ENCODE results near the gene TNFRSF1A. TPM values are rescaled to one million over a fixed set of nuclear protein-coding genes. Genes with fewer than 3 reads are reported as not detected.

TNFRSF1A gene
- total and polyA plus RNA-seq, 5 donors from 2014 or later = 25.6 to 39.5 (median 34.0) TPM

DNA sequence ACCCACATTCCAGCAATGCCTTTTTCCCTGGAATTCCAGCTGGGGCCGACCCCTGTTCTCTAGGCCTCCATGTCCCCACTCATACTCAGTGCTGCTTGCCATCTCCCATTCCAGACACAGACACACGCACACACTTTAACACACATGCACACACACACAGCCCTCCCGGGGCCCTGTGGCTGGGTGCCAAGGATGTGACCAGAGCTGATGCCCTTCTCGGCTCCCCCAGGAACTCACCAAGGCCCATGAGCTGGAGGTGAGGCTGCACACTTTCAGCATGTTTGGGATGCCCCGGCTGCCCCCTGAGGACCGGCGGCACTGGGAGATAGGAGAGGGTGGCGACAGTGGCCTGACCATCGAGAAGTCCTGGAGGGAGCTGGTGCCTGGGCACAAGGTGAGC lies 27.1 kb downstream of the TNFRSF1A start:
- H3K27me3 ChIP-seq (ENCODE audit: control insufficient read depth, insufficient read depth, low read length) = no peaks in the 10 kb centered on the region
- Mint-ChIP-seq H3K36me3 (no peaks in the 10 kb centered on the region), H3K9me3 (peaks cover 0 to 1% (median 0%) of the 10 kb centered on the region in 7 donors), H3K27ac (no peak overlapping the region), H3K4me3 (no peak overlapping the region), H3K27me3 (peaks cover 37% of the 10 kb centered on the region), H3K4me1 (peaks cover 0 to 14% (median 8%) of the 10 kb centered on the region in 4 donors)
- peaks cover 16% of the 10 kb centered on the region for H3K4me1 ChIP-seq (ENCODE audit: control insufficient read depth, insufficient read depth, low read length, poor library complexity, severe bottlenecking)
- no peak overlapping the region for H3K27ac ChIP-seq (ENCODE audit: insufficient read depth, low read length, poor library complexity, severe bottlenecking)
- ATAC-seq (ENCODE audit: low read depth in 2 of 2) (no peak), DNase-seq (no peak)
- H3K9me3 ChIP-seq (ENCODE audit: control insufficient read depth in 2 of 2, low read length in 2 of 2) = no peaks in the 10 kb centered on the region
- H3K4me3 ChIP-seq (ENCODE audit: low read depth, low read length) = no peak overlapping the region
- H3K36me3 ChIP-seq (ENCODE audit: control insufficient read depth, insufficient read depth, low read length) = no peaks in the 10 kb centered on the region

DNA sequence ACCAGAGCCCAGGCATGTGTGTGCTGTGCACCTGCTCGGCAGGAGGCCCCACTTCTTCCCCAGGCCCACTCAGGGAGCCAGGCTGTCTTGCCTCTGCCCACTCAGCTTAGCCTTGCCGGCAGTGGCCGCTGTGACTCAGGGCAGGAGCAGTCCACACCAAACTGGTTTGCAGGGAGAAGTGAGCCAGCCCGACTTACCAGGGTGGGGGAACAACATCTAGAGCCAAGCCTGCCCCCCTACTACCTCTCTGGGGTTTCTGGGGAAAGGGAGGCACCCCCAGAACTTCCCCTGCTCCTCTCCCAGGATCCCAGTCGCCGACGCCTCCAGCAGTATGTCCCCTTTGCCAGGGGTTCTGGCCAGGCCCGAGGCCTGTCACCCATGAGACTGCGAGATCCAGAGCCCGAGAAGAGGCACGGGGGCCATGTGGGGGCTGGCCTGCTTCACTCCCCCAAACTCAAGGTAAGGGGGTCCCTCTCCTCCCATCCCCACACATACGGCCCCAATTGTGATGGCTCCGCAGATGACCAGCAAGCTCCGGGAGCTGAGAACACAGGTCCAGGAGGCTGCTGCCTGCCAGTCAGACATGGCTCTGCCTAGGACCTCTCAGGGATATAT lies 28.4 kb downstream of the TNFRSF1A start:
- H3K36me3 ChIP-seq (ENCODE audit: control insufficient read depth, insufficient read depth, low read length) = no peaks in the 10 kb centered on the region
- H3K36me3 Mint-ChIP-seq = no peaks in the 10 kb centered on the region
- H3K4me3 ChIP-seq (ENCODE audit: low read depth, low read length) = no peak overlapping the region
- DNase-seq (no peak), ATAC-seq (ENCODE audit: low read depth in 2 of 2) (no peak)
- H3K27me3 Mint-ChIP-seq = peaks cover 44% of the 10 kb centered on the region
- no peak overlapping the region for H3K27ac ChIP-seq (ENCODE audit: insufficient read depth, low read length, poor library complexity, severe bottlenecking)
- peaks cover 0 to 15% (median 7%) of the 10 kb centered on the region in 4 donors for H3K4me1 Mint-ChIP-seq
- peaks cover 0 to 1% (median 0%) of the 10 kb centered on the region in 7 donors for H3K9me3 Mint-ChIP-seq
- H3K27ac Mint-ChIP-seq = no peak overlapping the region
- no peaks in the 10 kb centered on the region for H3K9me3 ChIP-seq (ENCODE audit: control insufficient read depth in 2 of 2, low read length in 2 of 2)
- H3K27me3 ChIP-seq (ENCODE audit: control insufficient read depth, insufficient read depth, low read length) = peaks cover 5% of the 10 kb centered on the region
- H3K4me3 Mint-ChIP-seq = no peak overlapping the region
- peaks cover 16% of the 10 kb centered on the region for H3K4me1 ChIP-seq (ENCODE audit: control insufficient read depth, insufficient read depth, low read length, poor library complexity, severe bottlenecking)

DNA sequence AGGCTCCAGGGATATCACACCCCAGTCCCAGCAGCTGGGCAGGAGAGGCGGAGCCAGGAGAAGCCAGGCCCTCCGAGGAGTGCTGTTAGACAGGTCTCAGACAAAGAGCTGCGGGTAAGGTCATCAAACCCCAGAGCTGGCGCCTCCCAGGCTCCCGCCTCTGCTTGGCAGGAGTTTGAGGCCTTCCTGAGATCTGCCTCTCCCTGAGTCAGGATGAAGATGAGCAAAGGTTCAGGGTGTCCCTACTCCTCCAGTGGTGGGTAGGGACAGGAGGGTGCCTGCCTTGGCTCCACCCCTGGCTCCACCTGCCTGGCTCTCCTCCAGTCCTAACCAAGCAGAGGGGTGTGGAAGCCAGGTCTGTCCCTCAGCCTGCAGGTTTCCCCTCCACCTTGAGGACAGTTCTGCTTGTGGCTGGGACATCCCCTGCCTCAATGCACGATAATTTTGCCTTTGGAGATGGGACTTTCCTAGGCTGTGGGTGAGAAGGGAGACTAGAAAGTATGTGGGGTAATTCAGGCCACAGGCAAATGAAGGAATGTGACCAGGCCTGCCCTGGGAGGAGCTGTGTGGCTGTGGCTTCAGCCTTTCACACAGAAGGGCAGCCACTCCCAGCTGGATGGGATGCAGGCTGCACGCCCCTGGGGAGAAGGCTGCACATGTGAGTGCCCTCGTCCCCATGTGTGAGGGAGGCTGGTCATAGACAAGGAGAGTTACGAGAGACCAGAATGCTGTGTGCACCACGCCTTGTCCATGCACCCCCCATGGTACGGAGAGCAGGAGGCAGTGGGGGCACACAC lies 29.1 kb downstream of the TNFRSF1A start:
- Histone ChIP-seq H3K4me1 (ENCODE audit: control insufficient read depth, insufficient read depth, low read length, poor library complexity, severe bottlenecking) (peaks cover 11% of the 10 kb centered on the region), H3K4me3 (ENCODE audit: low read depth, low read length) (no peak overlapping the region), H3K36me3 (ENCODE audit: control insufficient read depth, insufficient read depth, low read length) (no peaks in the 10 kb centered on the region), H3K27ac (ENCODE audit: insufficient read depth, low read length, poor library complexity, severe bottlenecking) (no peak overlapping the region), H3K27me3 (ENCODE audit: control insufficient read depth, insufficient read depth, low read length) (peaks cover 6% of the 10 kb centered on the region), H3K9me3 (ENCODE audit: control insufficient read depth in 2 of 2, low read length in 2 of 2) (no peaks in the 10 kb centered on the region)
- Mint-ChIP-seq H3K27ac (peak overlapping the region in 1 of 3 donors; percentile 32), H3K4me3 (no peak overlapping the region), H3K9me3 (peaks cover 0 to 1% (median 0%) of the 10 kb centered on the region in 7 donors), H3K36me3 (no peaks in the 10 kb centered on the region), H3K27me3 (peaks cover 44% of the 10 kb centered on the region), H3K4me1 (peaks cover 0 to 13% (median 3%) of the 10 kb centered on the region in 4 donors)
- ATAC-seq (ENCODE audit: low read depth in 2 of 2) (peak in 1 of 2 donors; percentile 5), DNase-seq (no peak)

DNA sequence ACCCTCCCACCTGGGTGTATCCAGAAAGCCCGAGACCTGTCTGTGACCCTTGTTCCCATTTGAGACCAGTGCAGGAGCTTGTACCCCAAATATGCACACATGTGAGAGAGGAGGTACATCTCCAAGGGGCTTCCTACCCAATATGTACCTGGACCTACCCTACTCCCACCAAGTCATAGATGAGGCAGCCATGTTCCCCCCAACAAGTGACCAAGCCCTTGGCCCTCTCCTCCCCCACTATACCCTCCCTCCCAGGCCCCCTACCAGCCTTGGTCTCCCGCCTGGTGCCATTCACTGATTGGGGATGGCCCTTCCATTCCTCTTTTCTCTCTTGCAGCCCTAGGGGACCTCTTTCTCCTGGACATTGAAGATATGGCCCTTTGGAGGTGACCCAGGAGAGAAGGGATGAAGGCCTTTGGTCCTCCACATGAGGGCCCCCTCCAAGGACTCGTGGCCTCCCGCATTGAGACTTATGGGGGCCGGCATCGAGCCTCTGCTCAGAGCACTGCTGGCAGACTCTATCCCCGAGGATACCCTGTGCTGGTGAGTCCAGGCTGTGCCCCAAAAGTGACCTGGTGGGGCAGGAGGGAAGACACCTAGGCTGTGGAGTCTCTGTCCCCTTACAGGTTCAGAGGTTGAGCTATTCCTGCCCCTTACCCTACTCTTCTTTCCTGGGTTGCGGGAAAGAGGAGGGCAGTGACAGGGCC lies 29.9 kb downstream of the TNFRSF1A start:
- H3K9me3 ChIP-seq (ENCODE audit: control insufficient read depth in 2 of 2, low read length in 2 of 2) = no peaks in the 10 kb centered on the region
- no peaks in the 10 kb centered on the region for H3K9me3 Mint-ChIP-seq
- no peaks in the 10 kb centered on the region for H3K36me3 ChIP-seq (ENCODE audit: control insufficient read depth, insufficient read depth, low read length)
- no peak overlapping the region for H3K27ac Mint-ChIP-seq
- no peak overlapping the region for H3K27ac ChIP-seq (ENCODE audit: insufficient read depth, low read length, poor library complexity, severe bottlenecking)
- H3K4me1 ChIP-seq (ENCODE audit: control insufficient read depth, insufficient read depth, low read length, poor library complexity, severe bottlenecking) = peaks cover 11% of the 10 kb centered on the region
- no peak overlapping the region for H3K4me3 Mint-ChIP-seq
- peaks cover 0 to 10% (median 1%) of the 10 kb centered on the region in 4 donors for H3K4me1 Mint-ChIP-seq
- DNase-seq (no peak), ATAC-seq (ENCODE audit: low read depth in 2 of 2) (no peak)
- H3K36me3 Mint-ChIP-seq = no peaks in the 10 kb centered on the region
- peaks cover 50% of the 10 kb centered on the region for H3K27me3 Mint-ChIP-seq
- peaks cover 9% of the 10 kb centered on the region for H3K27me3 ChIP-seq (ENCODE audit: control insufficient read depth, insufficient read depth, low read length)
- H3K4me3 ChIP-seq (ENCODE audit: low read depth, low read length) = no peak overlapping the region

DNA sequence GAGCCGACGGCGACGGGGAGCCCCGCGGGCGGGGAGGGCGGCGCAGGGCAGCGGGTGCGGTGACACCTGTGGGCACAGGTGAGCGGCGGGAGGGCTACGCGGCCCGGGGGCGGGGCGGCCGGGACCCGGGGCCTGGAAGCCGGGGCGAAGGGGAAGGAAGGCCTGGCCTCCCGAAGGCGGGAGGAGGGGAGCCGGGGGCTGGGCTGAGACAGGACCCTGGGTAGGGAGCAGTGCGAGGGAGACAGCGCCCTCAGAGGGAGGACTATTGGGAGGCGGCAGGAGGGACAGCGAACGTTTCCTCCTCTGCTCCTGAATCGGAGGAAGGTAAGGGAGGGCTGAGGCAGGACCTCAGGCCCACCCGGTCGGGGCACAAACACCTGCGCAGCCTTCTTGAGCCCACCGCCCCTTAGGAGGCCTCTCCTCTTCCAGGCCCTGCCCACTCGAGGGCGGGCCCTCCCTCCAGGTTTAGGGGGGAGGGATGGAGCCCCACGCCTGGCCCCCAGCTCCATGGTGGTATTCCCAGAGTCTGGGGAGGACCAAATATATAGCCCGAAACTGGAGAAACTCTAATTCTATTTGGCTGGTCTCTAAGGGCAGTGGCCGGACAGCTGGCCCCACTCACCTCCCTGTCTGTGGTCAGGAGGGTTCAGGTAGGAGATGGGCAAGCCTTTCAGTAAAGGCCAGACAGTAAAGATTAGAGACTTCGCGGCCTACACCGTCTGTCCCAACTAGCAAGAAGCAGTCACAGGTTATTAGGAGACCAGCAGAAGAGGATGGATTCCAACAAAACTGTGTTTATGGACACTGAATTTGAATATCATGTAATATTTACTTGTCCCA lies 30.9 kb downstream of the TNFRSF1A start:
- DNase-seq = no peak
- H3K27ac Mint-ChIP-seq = no peak overlapping the region
- H3K36me3 ChIP-seq (ENCODE audit: control insufficient read depth, insufficient read depth, low read length) = no peaks in the 10 kb centered on the region
- H3K27ac ChIP-seq (ENCODE audit: insufficient read depth, low read length, poor library complexity, severe bottlenecking) = no peak overlapping the region
- H3K27me3 Mint-ChIP-seq = peaks cover 58% of the 10 kb centered on the region
- peaks cover 11% of the 10 kb centered on the region for H3K4me1 ChIP-seq (ENCODE audit: control insufficient read depth, insufficient read depth, low read length, poor library complexity, severe bottlenecking)
- peaks cover 9% of the 10 kb centered on the region for H3K27me3 ChIP-seq (ENCODE audit: control insufficient read depth, insufficient read depth, low read length)
- H3K4me3 Mint-ChIP-seq = no peak overlapping the region
- peak in 1 of 2 donors; percentile 2 for ATAC-seq (ENCODE audit: low read depth in 2 of 2)
- H3K9me3 Mint-ChIP-seq = no peaks in the 10 kb centered on the region
- peaks cover 0 to 10% (median 1%) of the 10 kb centered on the region in 4 donors for H3K4me1 Mint-ChIP-seq
- H3K4me3 ChIP-seq (ENCODE audit: low read depth, low read length) = no peak overlapping the region
- H3K36me3 Mint-ChIP-seq = no peaks in the 10 kb centered on the region
- no peaks in the 10 kb centered on the region for H3K9me3 ChIP-seq (ENCODE audit: control insufficient read depth in 2 of 2, low read length in 2 of 2)

DNA sequence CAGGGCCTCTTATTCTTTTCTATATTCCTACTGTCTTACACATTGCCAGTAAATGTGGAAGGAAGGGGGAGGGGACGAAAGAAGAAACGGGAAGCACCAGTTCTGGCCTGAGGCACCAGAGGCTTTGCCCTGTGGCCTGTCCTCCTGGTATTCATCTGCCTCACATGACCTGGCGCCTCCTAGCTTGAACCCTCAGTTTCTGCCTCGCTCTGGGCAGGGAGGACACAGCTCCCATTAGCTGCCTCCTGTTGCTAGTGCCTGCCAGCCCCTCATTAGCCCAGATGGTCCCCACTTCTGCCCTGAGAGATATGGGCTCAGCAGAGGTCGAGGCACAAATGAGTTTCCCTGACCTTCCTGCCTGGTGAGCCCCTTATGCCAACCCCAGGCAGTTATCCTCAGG lies 34.3 kb downstream of the TNFRSF1A start:
- H3K27ac ChIP-seq (ENCODE audit: insufficient read depth, low read length, poor library complexity, severe bottlenecking) = no peak overlapping the region
- no peaks in the 10 kb centered on the region for H3K9me3 ChIP-seq (ENCODE audit: control insufficient read depth in 2 of 2, low read length in 2 of 2)
- no peak overlapping the region for H3K4me3 Mint-ChIP-seq
- peaks cover 9% of the 10 kb centered on the region for H3K27me3 ChIP-seq (ENCODE audit: control insufficient read depth, insufficient read depth, low read length)
- H3K4me1 ChIP-seq (ENCODE audit: control insufficient read depth, insufficient read depth, low read length, poor library complexity, severe bottlenecking) = peaks cover 11% of the 10 kb centered on the region
- H3K27me3 Mint-ChIP-seq = peaks cover 64% of the 10 kb centered on the region
- no peaks in the 10 kb centered on the region for H3K36me3 ChIP-seq (ENCODE audit: control insufficient read depth, insufficient read depth, low read length)
- H3K36me3 Mint-ChIP-seq = no peaks in the 10 kb centered on the region
- no peak for DNase-seq
- no peak overlapping the region for H3K4me3 ChIP-seq (ENCODE audit: low read depth, low read length)
- H3K4me1 Mint-ChIP-seq = peaks cover 0 to 10% (median 1%) of the 10 kb centered on the region in 4 donors
- H3K9me3 Mint-ChIP-seq = peaks cover 0 to 5% (median 0%) of the 10 kb centered on the region in 7 donors
- no peak overlapping the region for H3K27ac Mint-ChIP-seq
- ATAC-seq (ENCODE audit: low read depth in 2 of 2) = no peak

DNA sequence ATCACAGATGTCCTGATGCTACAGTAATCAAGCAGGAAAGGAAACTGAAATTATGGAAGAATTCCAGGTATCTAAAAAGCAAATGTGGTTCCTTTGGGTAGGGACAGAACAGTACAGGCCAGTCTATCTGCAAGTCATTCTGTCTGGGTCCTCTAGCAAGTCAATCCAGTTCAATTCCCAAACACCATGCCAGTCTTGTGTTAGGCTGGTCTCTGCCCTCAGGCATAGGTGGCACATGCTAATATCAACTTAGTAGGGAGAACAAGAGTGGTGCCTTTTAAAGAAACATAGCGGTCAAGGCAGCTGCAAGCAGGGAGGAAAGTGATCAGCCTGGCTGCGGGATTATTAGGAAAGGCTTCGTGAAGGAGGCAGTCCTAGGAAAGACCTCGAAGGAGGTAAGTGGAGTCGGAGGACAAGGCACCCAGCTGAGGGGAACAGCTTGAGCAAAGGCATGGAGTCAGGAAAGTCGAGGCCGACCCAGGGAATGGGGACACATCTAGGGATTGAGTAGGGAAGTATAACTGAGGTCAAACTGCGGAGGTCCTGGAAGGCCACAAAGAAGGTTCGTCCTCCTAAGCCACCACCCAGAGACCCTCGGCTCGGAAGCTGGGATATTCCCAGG lies 35.2 kb downstream of the TNFRSF1A start:
- Histone ChIP-seq H3K27me3 (ENCODE audit: control insufficient read depth, insufficient read depth, low read length) (peaks cover 9% of the 10 kb centered on the region), H3K36me3 (ENCODE audit: control insufficient read depth, insufficient read depth, low read length) (no peaks in the 10 kb centered on the region), H3K4me3 (ENCODE audit: low read depth, low read length) (no peak overlapping the region), H3K9me3 (ENCODE audit: control insufficient read depth in 2 of 2, low read length in 2 of 2) (no peaks in the 10 kb centered on the region), H3K27ac (ENCODE audit: insufficient read depth, low read length, poor library complexity, severe bottlenecking) (no peak overlapping the region), H3K4me1 (ENCODE audit: control insufficient read depth, insufficient read depth, low read length, poor library complexity, severe bottlenecking) (peaks cover 11% of the 10 kb centered on the region)
- no peak for DNase-seq
- H3K9me3 Mint-ChIP-seq = peaks cover 0 to 5% (median 0%) of the 10 kb centered on the region in 7 donors
- no peaks in the 10 kb centered on the region for H3K36me3 Mint-ChIP-seq
- peaks cover 0 to 6% (median 0%) of the 10 kb centered on the region in 4 donors for H3K4me1 Mint-ChIP-seq
- no peak overlapping the region for H3K4me3 Mint-ChIP-seq
- peak overlapping the region in 1 of 3 donors; percentile 24 for H3K27ac Mint-ChIP-seq
- peaks cover 62% of the 10 kb centered on the region for H3K27me3 Mint-ChIP-seq
- no peak for ATAC-seq (ENCODE audit: low read depth in 2 of 2)

All from CD4-positive, CD25-positive, alpha-beta regulatory T cell (primary cell).